WTC11 (cell line): ENCODE measurements around the gene TPST2.

Experiments used
- CREB1 ChIP-seq: sonication (generic); formaldehyde crosslinking; IDR thresholded peaks from 2 replicates; pipeline ENCODE4 v1.8.0; 2023; ENCODE audit warnings: mild to moderate bottlenecking, missing genetic modification reagents
- ETV6 ChIP-seq: sonication (generic); formaldehyde crosslinking; IDR thresholded peaks from 2 replicates; pipeline ENCODE4 v1.8.1; 2022; ENCODE audit warnings: mild to moderate bottlenecking, missing genetic modification reagents
- FOXP1 ChIP-seq: sonication (generic); formaldehyde crosslinking; IDR thresholded peaks from 2 replicates; pipeline ENCODE4 v1.8.0; 2022; ENCODE audit warnings: missing genetic modification reagents, mild to moderate bottlenecking, moderate library complexity, borderline replicate concordance
- NR2C2 ChIP-seq: sonication (generic); formaldehyde crosslinking; IDR thresholded peaks from 2 replicates; pipeline ENCODE4 v1.8.0; 2022; ENCODE audit warnings: mild to moderate bottlenecking, missing genetic modification reagents
- SOX15 ChIP-seq: fragments of 250-450 bp; sonication (Bioruptor Pico); IDR thresholded peaks from 2 replicates; pipeline ENCODE4 v1.9.0; 2021; ENCODE audit warnings: mild to moderate bottlenecking
- TEAD4 ChIP-seq: sonication (generic); formaldehyde crosslinking; IDR thresholded peaks from 2 replicates; pipeline ENCODE4 v1.8.0; 2022; ENCODE audit warnings: mild to moderate bottlenecking, missing genetic modification reagents
- USF1 ChIP-seq: sonication (generic); formaldehyde crosslinking; IDR thresholded peaks from 2 replicates; pipeline ENCODE4 v1.8.0; 2022; ENCODE audit warnings: mild to moderate bottlenecking, missing genetic modification reagents
- ZNF121 ChIP-seq: sonication (generic); formaldehyde crosslinking; IDR thresholded peaks from 2 replicates; pipeline ENCODE4 v1.8.0; 2023; ENCODE audit warnings: missing genetic modification reagents
- ZNF138 ChIP-seq: sonication (generic); formaldehyde crosslinking; conservative IDR thresholded peaks from 2 replicates; pipeline ENCODE4 v1.8.1; 2022; ENCODE audit warnings: mild to moderate bottlenecking, moderate library complexity, missing genetic modification reagents
- ZNF532 ChIP-seq: fragments of 250-450 bp; sonication (Bioruptor Pico); IDR thresholded peaks from 2 replicates; pipeline ENCODE4 v1.9.0; 2021; ENCODE audit warnings: mild to moderate bottlenecking, borderline replicate concordance
- TF ChIP-seq, protein P1 (sequence below): sonication (generic); formaldehyde crosslinking; IDR thresholded peaks from 2 replicates; pipeline ENCODE4 v1.8.1; 2023; ENCODE audit warnings: mild to moderate bottlenecking, moderate library complexity, missing genetic modification reagents
- TF ChIP-seq, protein P2 (sequence below): fragments of 200-600 bp; IDR thresholded peaks from 2 replicates; pipeline ENCODE4 v1.8.0; 2022; ENCODE audit warnings: antibody characterized with exemption

- no peak for TF ChIP-seq CREB1 (CRISPR knock-in tag)
- no peak for TF ChIP-seq ZNF532 (CRISPR knock-in tag)
- TF ChIP-seq, protein P1, sequence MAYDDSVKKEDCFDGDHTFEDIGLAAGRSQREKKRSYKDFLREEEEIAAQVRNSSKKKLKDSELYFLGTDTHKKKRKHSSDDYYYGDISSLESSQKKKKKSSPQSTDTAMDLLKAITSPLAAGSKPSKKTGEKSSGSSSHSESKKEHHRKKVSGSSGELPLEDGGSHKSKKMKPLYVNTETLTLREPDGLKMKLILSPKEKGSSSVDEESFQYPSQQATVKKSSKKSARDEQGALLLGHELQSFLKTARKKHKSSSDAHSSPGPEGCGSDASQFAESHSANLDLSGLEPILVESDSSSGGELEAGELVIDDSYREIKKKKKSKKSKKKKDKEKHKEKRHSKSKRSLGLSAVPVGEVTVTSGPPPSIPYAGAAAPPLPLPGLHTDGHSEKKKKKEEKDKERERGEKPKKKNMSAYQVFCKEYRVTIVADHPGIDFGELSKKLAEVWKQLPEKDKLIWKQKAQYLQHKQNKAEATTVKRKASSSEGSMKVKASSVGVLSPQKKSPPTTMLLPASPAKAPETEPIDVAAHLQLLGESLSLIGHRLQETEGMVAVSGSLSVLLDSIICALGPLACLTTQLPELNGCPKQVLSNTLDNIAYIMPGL (CRISPR knock-in tag) = no peak
- TF ChIP-seq, protein P2, sequence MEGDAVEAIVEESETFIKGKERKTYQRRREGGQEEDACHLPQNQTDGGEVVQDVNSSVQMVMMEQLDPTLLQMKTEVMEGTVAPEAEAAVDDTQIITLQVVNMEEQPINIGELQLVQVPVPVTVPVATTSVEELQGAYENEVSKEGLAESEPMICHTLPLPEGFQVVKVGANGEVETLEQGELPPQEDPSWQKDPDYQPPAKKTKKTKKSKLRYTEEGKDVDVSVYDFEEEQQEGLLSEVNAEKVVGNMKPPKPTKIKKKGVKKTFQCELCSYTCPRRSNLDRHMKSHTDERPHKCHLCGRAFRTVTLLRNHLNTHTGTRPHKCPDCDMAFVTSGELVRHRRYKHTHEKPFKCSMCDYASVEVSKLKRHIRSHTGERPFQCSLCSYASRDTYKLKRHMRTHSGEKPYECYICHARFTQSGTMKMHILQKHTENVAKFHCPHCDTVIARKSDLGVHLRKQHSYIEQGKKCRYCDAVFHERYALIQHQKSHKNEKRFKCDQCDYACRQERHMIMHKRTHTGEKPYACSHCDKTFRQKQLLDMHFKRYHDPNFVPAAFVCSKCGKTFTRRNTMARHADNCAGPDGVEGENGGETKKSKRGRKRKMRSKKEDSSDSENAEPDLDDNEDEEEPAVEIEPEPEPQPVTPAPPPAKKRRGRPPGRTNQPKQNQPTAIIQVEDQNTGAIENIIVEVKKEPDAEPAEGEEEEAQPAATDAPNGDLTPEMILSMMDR = no peak
- TF ChIP-seq ZNF138 (CRISPR knock-in tag) = no peak
- no peak for TF ChIP-seq TEAD4 (CRISPR knock-in tag)
- no peak for TF ChIP-seq NR2C2 (CRISPR knock-in tag)
- TF ChIP-seq ETV6 = no peak
- TF ChIP-seq SOX15 (CRISPR knock-in tag) = no peak
- no peak for TF ChIP-seq FOXP1
- no peak for TF ChIP-seq ZNF121 (CRISPR knock-in tag)
- no peak for TF ChIP-seq USF1
These were observed 44.3 kb upstream of the TPST2 start for GRCh38 chr22:26634189-26634588.
